Measurements from ENCODE around the gene MARCHF9.
A peak's percentile ranks its signal among the peaks of the same experiment; 100 is the strongest.

MARCHF9 gene

GRCh38 chr12:57724936-57725740 lies 29.8 kb upstream of the MARCHF9 start:
- DNase-seq = no peak

GRCh38 chr12:57725851-57726150 lies 29.1 kb upstream of the MARCHF9 start:
- no peak for DNase-seq

GRCh38 chr12:57726151-57726883 lies 28.6 kb upstream of the MARCHF9 start:
- DNase-seq = peak; percentile 82

- no peak for DNase-seq
Observed at GRCh38 chr12:57726884-57727757, 27.8 kb upstream of the MARCHF9 start.

GRCh38 chr12:57727758-57728395 lies 27.0 kb upstream of the MARCHF9 start:
- DNase-seq = no peak

GRCh38 chr12:57729321-57729844 lies 25.5 kb upstream of the MARCHF9 start:
- DNase-seq = no peak

- no peak for DNase-seq
Observed at GRCh38 chr12:57730336-57731067, 24.4 kb upstream of the MARCHF9 start.

GRCh38 chr12:57731411-57732080 lies 23.4 kb upstream of the MARCHF9 start:
- DNase-seq = no peak

GRCh38 chr12:57732270-57732669 lies 22.6 kb upstream of the MARCHF9 start:
- DNase-seq = no peak

- DNase-seq = no peak
Observed at GRCh38 chr12:57732726-57733593, 21.9 kb upstream of the MARCHF9 start.

- no peak for DNase-seq
Observed at GRCh38 chr12:57733928-57734327, 21.0 kb upstream of the MARCHF9 start.

- no peak for DNase-seq
Observed at GRCh38 chr12:57734591-57734990, 20.3 kb upstream of the MARCHF9 start.

- DNase-seq = no peak
Observed at GRCh38 chr12:57735198-57735855, 19.6 kb upstream of the MARCHF9 start.

- DNase-seq = no peak
Observed at GRCh38 chr12:57735952-57736740, 18.8 kb upstream of the MARCHF9 start.

- no peak for DNase-seq
Observed at GRCh38 chr12:57736741-57737466, 18.0 kb upstream of the MARCHF9 start.

GRCh38 chr12:57737467-57738460 lies 17.1 kb upstream of the MARCHF9 start:
- DNase-seq = no peak

GRCh38 chr12:57738661-57739237 lies 16.2 kb upstream of the MARCHF9 start, which contains the start of gene AGAP2:
AGAP2 (minus strand) TSS chr12:57738742; CDS start chr12:57738246, 496 bp downstream.
- no peak for DNase-seq

Measured in NCI-H526 treated with DMSO at 0.1 percent for 48 hours (cell line).